ENCODE results near the gene FMNL2.

DNA sequence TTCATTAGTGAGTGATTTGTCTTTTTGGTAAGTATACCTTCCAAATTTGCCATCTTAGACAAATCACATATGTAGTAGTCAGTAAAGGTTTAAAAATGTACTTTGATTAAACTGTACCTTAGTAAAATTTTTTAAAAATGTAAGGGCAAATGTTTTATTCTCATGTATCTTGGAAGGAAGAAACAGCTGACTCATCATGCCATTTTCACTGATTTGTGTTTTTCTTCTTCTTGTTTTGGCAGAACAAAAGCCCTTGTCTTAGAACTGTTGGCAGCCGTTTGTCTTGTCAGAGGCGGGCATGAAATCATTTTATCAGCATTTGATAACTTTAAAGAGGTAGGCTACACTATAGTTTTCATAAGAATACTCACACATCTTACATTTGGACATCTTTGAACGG is 245.7 kb downstream of the FMNL2 start:
- TF ChIP-seq EZH2 (IDR thresholded peaks at IDR 0.05; ENCODE audit: borderline replicate concordance, low read depth, low read length, severe bottlenecking), result no peak
- TF ChIP-seq, protein P1, sequence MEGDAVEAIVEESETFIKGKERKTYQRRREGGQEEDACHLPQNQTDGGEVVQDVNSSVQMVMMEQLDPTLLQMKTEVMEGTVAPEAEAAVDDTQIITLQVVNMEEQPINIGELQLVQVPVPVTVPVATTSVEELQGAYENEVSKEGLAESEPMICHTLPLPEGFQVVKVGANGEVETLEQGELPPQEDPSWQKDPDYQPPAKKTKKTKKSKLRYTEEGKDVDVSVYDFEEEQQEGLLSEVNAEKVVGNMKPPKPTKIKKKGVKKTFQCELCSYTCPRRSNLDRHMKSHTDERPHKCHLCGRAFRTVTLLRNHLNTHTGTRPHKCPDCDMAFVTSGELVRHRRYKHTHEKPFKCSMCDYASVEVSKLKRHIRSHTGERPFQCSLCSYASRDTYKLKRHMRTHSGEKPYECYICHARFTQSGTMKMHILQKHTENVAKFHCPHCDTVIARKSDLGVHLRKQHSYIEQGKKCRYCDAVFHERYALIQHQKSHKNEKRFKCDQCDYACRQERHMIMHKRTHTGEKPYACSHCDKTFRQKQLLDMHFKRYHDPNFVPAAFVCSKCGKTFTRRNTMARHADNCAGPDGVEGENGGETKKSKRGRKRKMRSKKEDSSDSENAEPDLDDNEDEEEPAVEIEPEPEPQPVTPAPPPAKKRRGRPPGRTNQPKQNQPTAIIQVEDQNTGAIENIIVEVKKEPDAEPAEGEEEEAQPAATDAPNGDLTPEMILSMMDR (IDR thresholded peaks at IDR 0.05; ENCODE audit: borderline replicate concordance, extremely low read depth, low read length, poor library complexity, severe bottlenecking), result no peak
